ENCODE measurements around the gene FRMPD2.
"Not testable (repeated sequence)": the region's sequence is repeated elsewhere in the genome, so short reads cannot be mapped to it uniquely, and the experiment has no call there.

Gene FRMPD2

GRCh38 chr10:48289501-48290238, 15.2 kb upstream of the FRMPD2 start:
- peak; percentile 79 for DNase-seq

- no peak for DNase-seq
Observed at GRCh38 chr10:48288661-48289060, 14.2 kb upstream of the FRMPD2 start.

- no peak for DNase-seq
Observed at GRCh38 chr10:48287417-48288391, 13.2 kb upstream of the FRMPD2 start.

- no peak for DNase-seq
Observed at GRCh38 chr10:48286356-48286755, 11.9 kb upstream of the FRMPD2 start.

- no peak for DNase-seq
Observed at GRCh38 chr10:48285710-48286109, 11.2 kb upstream of the FRMPD2 start.

- no peak for DNase-seq
Observed at GRCh38 chr10:48284811-48285210, 10.3 kb upstream of the FRMPD2 start.

- DNase-seq = no peak
Observed at GRCh38 chr10:48284002-48284546, 9.6 kb upstream of the FRMPD2 start.

- DNase-seq = no peak
Observed at GRCh38 chr10:48282829-48283228, 8.3 kb upstream of the FRMPD2 start.

GRCh38 chr10:48281697-48282096, 7.2 kb upstream of the FRMPD2 start:
- DNase-seq = not testable (repeated sequence)

- DNase-seq = no peak
Observed at GRCh38 chr10:48279081-48279751, 4.7 kb upstream of the FRMPD2 start.

GRCh38 chr10:48277093-48277492, 2.6 kb upstream of the FRMPD2 start:
- no peak for DNase-seq

- DNase-seq = no peak
Observed at GRCh38 chr10:48273741-48274140, 755 bp downstream of the FRMPD2 start.

- DNase-seq = no peak
Observed at GRCh38 chr10:48272682-48273081, 1.8 kb downstream of the FRMPD2 start.

GRCh38 chr10:48271047-48271730, 3.3 kb downstream of the FRMPD2 start:
- no peak for DNase-seq

GRCh38 chr10:48266528-48266927, 8.0 kb downstream of the FRMPD2 start:
- DNase-seq = no peak

GRCh38 chr10:48258105-48258504, 16.4 kb downstream of the FRMPD2 start:
- no peak for DNase-seq

GRCh38 chr10:48257407-48257961, 17.0 kb downstream of the FRMPD2 start:
- no peak for DNase-seq

- no peak for DNase-seq
Observed at GRCh38 chr10:48255722-48256121, 18.8 kb downstream of the FRMPD2 start.

GRCh38 chr10:48254750-48255512, 19.6 kb downstream of the FRMPD2 start:
- no peak for DNase-seq

- no peak for DNase-seq
Observed at GRCh38 chr10:48253970-48254657, 20.4 kb downstream of the FRMPD2 start.

GRCh38 chr10:48252354-48252650, 22.2 kb downstream of the FRMPD2 start:
- DNase-seq = no peak
